Choroid plexus epithelial cell (primary cell): ENCODE measurements around the gene PROP1.

Experiments used
- DNase-seq: peaks from one replicate; pipeline ENCODE4 v3.0.0-alpha.2; 2010; ENCODE audit warnings: low read depth
- H3K4me3 ChIP-seq: 2 replicates; pipeline ENCODE4 v1.5.1; 2011; ENCODE audit warnings: low read depth, mild to moderate bottlenecking, control low read depth, low read length, moderate library complexity
- TF ChIP-seq, protein P1 (sequence below): conservative IDR thresholded peaks from 2 replicates; pipeline ENCODE4 v1.5.1; 2011; ENCODE audit warnings: low read depth, mild to moderate bottlenecking, control low read depth, inconsistent platforms, low read length, moderate library complexity

PROP1 gene

DNA sequence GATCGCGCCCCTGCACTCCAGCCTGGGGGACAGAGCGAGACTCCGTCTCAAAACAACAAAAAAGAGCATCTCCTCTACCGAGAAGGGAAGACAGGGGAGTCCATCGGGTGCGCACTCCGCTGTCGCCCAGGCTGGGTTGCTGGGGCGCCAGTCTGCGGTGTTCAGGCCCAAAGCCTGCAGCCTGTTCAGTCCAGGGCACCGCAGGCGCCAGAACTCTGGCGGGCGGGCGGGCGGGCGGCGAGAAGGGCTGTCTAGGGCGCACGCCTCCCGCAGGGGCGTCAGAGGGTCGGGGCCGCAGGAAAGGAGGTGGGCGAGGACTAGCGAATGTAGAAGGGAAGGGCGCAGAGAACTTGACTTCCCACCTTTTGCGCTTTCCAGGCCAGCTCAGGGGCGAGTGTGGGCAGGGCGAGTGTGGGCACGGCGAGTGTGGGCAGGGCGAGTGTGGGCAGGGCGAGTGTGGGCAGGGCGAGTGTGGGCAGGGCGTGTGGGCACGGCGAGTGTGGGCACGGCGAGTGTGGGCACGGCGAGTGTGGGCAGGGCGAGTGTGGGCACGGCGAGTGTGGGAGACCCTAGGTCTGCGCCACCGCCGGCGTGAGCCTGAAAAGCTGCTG, 10.5 kb downstream of the PROP1 start:
- DNase-seq, result no peak
- TF ChIP-seq, protein P1, sequence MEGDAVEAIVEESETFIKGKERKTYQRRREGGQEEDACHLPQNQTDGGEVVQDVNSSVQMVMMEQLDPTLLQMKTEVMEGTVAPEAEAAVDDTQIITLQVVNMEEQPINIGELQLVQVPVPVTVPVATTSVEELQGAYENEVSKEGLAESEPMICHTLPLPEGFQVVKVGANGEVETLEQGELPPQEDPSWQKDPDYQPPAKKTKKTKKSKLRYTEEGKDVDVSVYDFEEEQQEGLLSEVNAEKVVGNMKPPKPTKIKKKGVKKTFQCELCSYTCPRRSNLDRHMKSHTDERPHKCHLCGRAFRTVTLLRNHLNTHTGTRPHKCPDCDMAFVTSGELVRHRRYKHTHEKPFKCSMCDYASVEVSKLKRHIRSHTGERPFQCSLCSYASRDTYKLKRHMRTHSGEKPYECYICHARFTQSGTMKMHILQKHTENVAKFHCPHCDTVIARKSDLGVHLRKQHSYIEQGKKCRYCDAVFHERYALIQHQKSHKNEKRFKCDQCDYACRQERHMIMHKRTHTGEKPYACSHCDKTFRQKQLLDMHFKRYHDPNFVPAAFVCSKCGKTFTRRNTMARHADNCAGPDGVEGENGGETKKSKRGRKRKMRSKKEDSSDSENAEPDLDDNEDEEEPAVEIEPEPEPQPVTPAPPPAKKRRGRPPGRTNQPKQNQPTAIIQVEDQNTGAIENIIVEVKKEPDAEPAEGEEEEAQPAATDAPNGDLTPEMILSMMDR, result no peak
- H3K4me3 ChIP-seq, result no peak overlapping the region

DNA sequence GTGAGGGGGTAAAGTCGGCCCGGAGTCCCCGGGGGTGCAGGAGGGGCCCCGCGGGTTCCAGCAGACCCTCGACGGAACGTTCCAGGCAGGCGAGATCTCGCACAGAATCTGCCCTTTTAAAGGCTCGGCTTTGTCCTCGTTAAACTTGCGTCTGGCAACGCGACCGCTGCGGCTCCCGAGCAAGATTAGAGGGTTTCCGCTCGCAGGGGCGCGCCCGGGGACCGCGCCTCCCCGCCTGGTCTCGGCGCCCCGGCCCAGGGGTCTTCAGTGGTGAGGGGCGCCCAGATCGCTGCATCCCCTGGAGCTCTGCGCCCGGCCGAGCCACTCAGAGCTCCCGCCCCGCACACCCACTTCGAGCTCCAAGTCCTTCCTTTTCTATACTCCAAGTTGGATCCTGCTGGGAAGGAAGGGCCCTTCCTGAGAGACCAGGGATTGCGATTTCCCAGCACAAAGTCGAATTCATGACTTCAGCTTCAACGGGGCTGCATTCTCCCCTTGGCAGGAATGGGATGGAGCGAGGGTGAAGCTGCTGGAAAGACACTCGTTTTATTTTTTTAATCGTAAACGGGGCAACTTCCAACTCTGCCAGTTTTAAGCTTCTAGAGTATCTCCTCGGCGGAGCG, 11.3 kb downstream of the PROP1 start:
- H3K4me3 ChIP-seq, result no peak overlapping the region
- TF ChIP-seq, protein P1, result no peak
- DNase-seq, result no peak

DNA sequence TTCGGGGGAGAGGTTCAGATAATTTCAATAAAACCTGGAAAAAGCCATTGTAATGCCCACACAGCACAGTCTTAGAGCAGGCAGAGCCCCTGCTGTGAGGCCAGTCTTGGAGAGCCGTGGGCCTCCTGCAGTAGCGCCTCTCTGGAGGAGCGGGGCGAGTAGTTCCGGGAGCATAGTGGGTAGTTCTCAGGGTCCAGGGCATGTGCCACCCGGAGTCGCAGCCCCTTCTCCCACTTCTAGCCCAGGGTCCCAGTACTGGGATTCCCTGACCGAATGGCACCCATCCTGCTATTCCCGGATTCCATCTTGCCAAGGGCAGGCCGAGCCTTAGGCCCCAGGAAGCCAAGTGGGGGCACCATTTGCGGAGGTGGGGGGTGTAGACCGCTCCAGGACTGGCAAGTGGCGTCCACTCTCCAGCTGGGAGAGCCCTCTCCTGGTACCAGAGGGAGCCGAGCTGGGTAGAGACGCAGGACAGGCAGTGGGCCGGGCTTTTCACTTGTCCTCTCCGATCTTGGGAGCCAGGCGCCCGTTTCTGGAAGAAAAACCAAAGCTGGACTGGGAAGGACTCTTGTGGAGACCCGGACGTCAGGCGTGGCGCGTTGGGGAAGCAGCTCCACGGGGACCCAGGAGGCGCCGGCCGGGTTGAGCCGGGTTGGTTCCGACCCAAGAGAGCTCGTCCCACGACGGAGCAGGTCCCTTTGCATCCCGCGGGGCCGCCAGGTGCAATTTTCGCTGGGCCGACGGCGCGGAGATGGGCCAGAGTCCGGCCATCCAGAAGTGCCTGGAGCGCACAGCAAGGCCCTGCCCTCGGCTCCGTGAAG, 12.1 kb downstream of the PROP1 start:
- TF ChIP-seq, protein P1, result no peak
- DNase-seq, result no peak
- H3K4me3 ChIP-seq, result no peak overlapping the region

DNA sequence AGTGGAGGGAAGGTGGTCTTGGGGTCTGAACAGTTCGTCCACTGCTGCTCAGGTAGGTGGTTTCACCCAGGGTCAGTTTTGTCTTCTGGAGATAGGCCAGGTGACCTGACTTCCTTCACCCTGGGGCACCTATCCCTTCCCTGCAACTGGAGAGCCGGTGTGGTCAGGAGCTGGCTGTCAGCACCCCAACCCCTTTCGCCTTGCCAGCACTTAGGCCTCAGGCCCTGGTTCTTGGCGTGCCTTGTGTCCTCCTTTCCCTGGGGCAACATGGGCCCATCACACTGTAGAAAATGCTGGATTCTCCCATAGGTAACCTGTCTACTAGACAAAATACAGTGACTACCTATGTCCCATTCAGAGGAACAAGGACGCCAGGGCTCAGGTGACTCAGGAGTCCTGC, 13.1 kb downstream of the PROP1 start:
- H3K4me3 ChIP-seq, result no peak overlapping the region
- no peak for DNase-seq
- TF ChIP-seq, protein P1, result no peak

DNA sequence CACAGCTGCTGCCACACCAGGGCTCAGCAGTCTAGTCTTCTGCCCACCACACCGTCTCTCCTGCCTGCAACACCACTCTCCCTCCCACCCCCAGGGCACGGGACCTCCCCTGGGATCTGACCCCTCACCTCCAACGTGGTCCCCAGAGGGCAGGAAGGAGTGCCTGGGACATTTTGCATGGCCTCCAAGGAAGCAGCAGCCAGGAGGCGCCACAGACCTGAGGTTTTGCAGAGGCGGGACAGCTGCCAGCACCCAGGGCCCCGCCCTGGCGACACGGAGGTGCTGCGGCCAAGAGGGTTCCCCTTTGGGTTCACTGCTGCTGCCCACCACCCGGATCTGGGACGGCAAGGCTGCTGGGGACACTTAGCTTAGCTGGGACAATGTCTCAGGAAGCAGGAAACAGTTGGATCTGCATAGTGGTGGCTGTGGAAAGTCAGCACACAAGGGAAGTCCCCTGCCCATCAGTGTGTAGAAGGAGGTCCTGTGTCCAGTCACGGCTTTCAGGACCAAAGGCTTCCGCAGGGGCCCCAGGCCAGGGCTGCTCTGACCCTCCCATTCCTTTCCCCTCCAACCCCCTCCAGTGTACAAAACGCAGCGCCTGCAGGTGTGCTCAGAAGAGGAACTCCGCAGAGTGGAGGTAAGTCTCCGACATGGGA, 13.8 kb downstream of the PROP1 start:
- DNase-seq, result no peak

DNA sequence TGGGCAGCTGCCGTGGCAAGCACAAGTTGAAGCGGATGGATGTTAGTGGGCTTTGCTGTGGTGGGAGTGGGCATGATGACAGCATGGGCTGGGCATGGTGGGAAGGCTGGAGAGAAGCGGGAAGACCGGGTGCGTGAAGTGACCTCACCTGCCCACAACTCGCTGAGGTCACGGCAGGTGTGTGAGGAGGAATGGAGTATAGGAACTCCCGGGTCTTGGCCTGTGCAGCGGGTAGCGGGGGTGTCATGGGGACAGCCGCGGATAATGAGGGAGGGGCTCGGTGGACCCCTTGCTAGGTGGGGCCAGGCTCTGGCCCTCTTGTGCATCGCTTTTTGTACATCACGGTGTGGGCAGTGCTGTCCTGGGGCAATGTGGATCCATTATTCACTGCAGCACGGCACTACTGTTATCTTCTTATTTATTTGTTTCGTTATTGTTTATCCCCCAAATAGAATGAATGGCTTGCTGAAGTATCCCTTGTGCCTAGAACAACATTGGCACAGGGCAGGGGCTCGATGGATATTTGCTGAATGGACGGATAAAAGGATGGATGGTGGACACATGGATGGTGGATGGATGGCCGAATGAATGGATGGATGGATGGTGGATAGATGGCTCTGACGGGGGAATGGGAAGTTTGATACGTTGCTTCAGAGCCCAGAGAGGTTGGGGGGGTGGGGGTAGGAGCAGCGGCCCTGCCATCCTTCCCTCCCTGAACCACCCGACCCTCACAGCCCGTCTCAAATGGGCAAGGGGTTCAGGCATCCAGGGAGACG, 14.6 kb downstream of the PROP1 start:
- no peak for DNase-seq
- TF ChIP-seq, protein P1, result no peak
- no peak overlapping the region for H3K4me3 ChIP-seq

More for the DNA sequence above, 13.8 kb downstream of the PROP1 start:
- H3K4me3 ChIP-seq, result no peak overlapping the region
- TF ChIP-seq, protein P1, result peak; percentile 33
